K562 (cell line): ENCODE measurements around the gene FAM167B. TPM values are rescaled to one million over a fixed set of nuclear protein-coding genes. Genes with fewer than 3 reads are reported as not detected.

Experiments
- ATAC-seq: fragments of 200-7000 bp; cut with Tn5 transposase; 3 replicates; pipeline ENCODE4 v1.9.1; 2020; ENCODE audit warnings: moderate library complexity
- BruUV-seq: library from RNA; stranded (reverse); fragments of 400-500 nt; replicated peaks from 2 replicates; lab custom pipeline; 2021; lab: Mats Ljungman, UMichigan
- CTCF ChIA-PET: fragments of 300-600 bp; formaldehyde crosslinking; extraction: SDS; loops from one replicate; lab custom pipeline; 2021; ENCODE audit warnings: low intra/inter-chr PET ratio; lab: Yijun Ruan, JAX
- POLR2A ChIA-PET: fragments of 300-600, 350-650 bp; sonication (Branson Sonifier 250); formaldehyde crosslinking; extraction: SDS; loops from one replicate; lab custom pipeline; 2021; ENCODE audit warnings: antibody characterized with exemption, inconsistent platforms; lab: Yijun Ruan, JAX
- DNase-seq, 4 experiments: peaks; one replicate each; pipeline versions ENCODE4 v3.0.0 to v3.0.0-alpha.2; 2011 to 2018; ENCODE audit warnings: low spot score in 3 of 4, mixed read lengths in 3 of 4; ENCODE audit errors: extremely low read depth in 1 of 4
- FAIRE-seq: peaks from 2 replicates; lab custom pipeline; 2011; peaks lifted over from hg19 to GRCh38; lab: Jason Lieb, UNC
- H2AFZ ChIP-seq: 2 replicates; pipeline ENCODE4 v1.6.0; 2011; ENCODE audit warnings: low read depth, low read length, control low read depth, inconsistent platforms
- H3K27ac ChIP-seq: fragments of 200-600 bp; 3 replicates; pipeline ENCODE4 v1.8.0; 2011; ENCODE audit warnings: low read depth, mild to moderate bottlenecking, control low read depth, inconsistent platforms, low read length, moderate library complexity, mixed read lengths; ENCODE audit errors: extremely low read depth
- H3K27me3 ChIP-seq, 2 experiments: fragments of 300-600 bp in 1 of 2; 2 replicates in 1 of 2; 3 replicates in 1 of 2; pipeline versions ENCODE4 v1.6.0 to v1.8.0; 2011; ENCODE audit warnings: inconsistent platforms in 2 of 2, low read length in 2 of 2, mild to moderate bottlenecking in 1 of 2, mixed read lengths in 1 of 2, moderate library complexity in 1 of 2; ENCODE audit not compliant: control insufficient read depth in 2 of 2, insufficient read depth in 2 of 2
- H3K36me3 ChIP-seq: fragments of 300-600 bp; 3 replicates; pipeline ENCODE4 v1.8.0; 2011; ENCODE audit warnings: mild to moderate bottlenecking, low read length, inconsistent platforms; ENCODE audit not compliant: control insufficient read depth, insufficient read depth
- H3K4me1 ChIP-seq, 2 experiments: fragments of 200-600 bp in 1 of 2; replicated peaks in 1 of 2; 2 replicates in 1 of 2; 3 replicates in 1 of 2; pipeline versions ENCODE4 v1.5.1 to v1.8.0; 2011; ENCODE audit warnings: inconsistent platforms in 2 of 2, low read length in 2 of 2, mild to moderate bottlenecking in 1 of 2, mixed read lengths in 1 of 2, moderate library complexity in 1 of 2; ENCODE audit not compliant: control insufficient read depth in 2 of 2, insufficient read depth in 2 of 2
- H3K4me2 ChIP-seq: 2 replicates; pipeline ENCODE4 v1.6.1; 2011; ENCODE audit warnings: low read length, control low read depth, inconsistent platforms, mixed read lengths; ENCODE audit not compliant: insufficient read depth
- H3K4me3 ChIP-seq: fragments of 200-600 bp; sonication (generic), shearing (Covaris generic); 2 replicates; pipeline ENCODE4 v1.5.1; 2016; ENCODE audit warnings: control low read depth, inconsistent platforms
- H3K79me2 ChIP-seq: fragments of 200-600 bp; 3 replicates; pipeline ENCODE4 v1.8.0; 2011; ENCODE audit warnings: low read length, inconsistent platforms; ENCODE audit not compliant: control insufficient read depth, insufficient read depth
- H3K9ac ChIP-seq, 2 experiments: 2 replicates each; pipeline versions ENCODE4 v1.6.0 to v1.6.1; 2011; ENCODE audit warnings: low read depth in 2 of 2, low read length in 2 of 2, control low read depth in 1 of 2, inconsistent platforms in 1 of 2, mild to moderate bottlenecking in 1 of 2, mixed read lengths in 1 of 2; ENCODE audit not compliant: insufficient read depth in 1 of 2
- H3K9me1 ChIP-seq: one replicate; pipeline ENCODE4 v1.6.0; 2011; ENCODE audit warnings: inconsistent platforms, mild to moderate bottlenecking, low read length, moderate library complexity; ENCODE audit not compliant: control insufficient read depth, insufficient read depth
- H3K9me3 ChIP-seq: replicated peaks from 2 replicates; pipeline ENCODE4 v1.5.1; 2011; ENCODE audit warnings: low read depth, low read length, inconsistent platforms; ENCODE audit not compliant: control insufficient read depth, insufficient read depth
- H4K20me1 ChIP-seq: replicated peaks from 2 replicates; pipeline ENCODE4 v1.6.1; 2011; ENCODE audit warnings: low read length, inconsistent platforms, mixed read lengths; ENCODE audit not compliant: control insufficient read depth, insufficient read depth
- POLR2G ChIP-seq: fragments of 200-400 bp; formaldehyde crosslinking; IDR thresholded peaks from 2 replicates; pipeline ENCODE4 v1.6.1; 2017; ENCODE audit warnings: low read depth, mild to moderate bottlenecking, antibody characterized with exemption, low read length, moderate library complexity
- RBFOX2 ChIP-seq: fragments of 200-400 bp; formaldehyde crosslinking; IDR thresholded peaks from 2 replicates; pipeline ENCODE4 v1.6.1; 2017; ENCODE audit warnings: low read depth, mild to moderate bottlenecking, low read length, moderate library complexity
- ZNF76 ChIP-seq: fragments of 250-450 bp; sonication (Bioruptor Pico); IDR thresholded peaks from 2 replicates; pipeline ENCODE4 v1.4.0; 2020; ENCODE audit warnings: mild to moderate bottlenecking, moderate library complexity, borderline replicate concordance
- WGBS: fragments of 100-300 bp; shearing (Covaris generic); methylation state at CpG from one replicate; pipeline ENCODE4 v1.1.6; 2016; ENCODE audit warnings: low coverage, mixed read lengths; ENCODE audit not compliant: insufficient coverage; ENCODE audit errors: missing lambda C conversion rate; 5-methylcytosine and 5-hydroxymethylcytosine counted together
- in situ Hi-C: fragments of 300-500 bp; cut with MboI; formaldehyde crosslinking; loops from 4 replicates; pipeline ENCODE4 v1.15.0; 2018; ENCODE audit warnings: inconsistent platforms, mixed read lengths
- intact Hi-C: fragments of 100-400 bp; cut with micrococcal nuclease; formaldehyde crosslinking; loops from 2 replicates; pipeline ENCODE4 v1.14.2; 2022
- polyA plus RNA-seq, 8 experiments: library from polyadenylated mRNA; depleted of rRNA in 4 of 8; stranded (reverse) in 5 of 8; unstranded in 3 of 8; fragments of >200 nt; fragmentation: Nextera tagmentation in 2 of 8; fragmentation: Illumina TruSeq in 1 of 8; extraction: Ambion mirVana in 2 of 8; extraction: Trizol in 1 of 8; gene quantifications; 2 replicates each; pipeline versions ENCODE4 v1.2.1 to v1.2.3, GENCODE V29; 2011 to 2014; ENCODE audit warnings: inconsistent platforms in 1 of 8, missing spikeins in 1 of 8
- total RNA-seq, 7 experiments: library from RNA; depleted of rRNA in 6 of 7; stranded (reverse); fragments of >200 nt in 6 of 7; fragmentation: Illumina TruSeq in 2 of 7; extraction: Trizol in 2 of 7; gene quantifications; 2 replicates each; pipeline versions ENCODE4 v1.2.1 to v1.2.3, GENCODE V29; 2011 to 2021; ENCODE audit warnings: low replicate concordance in 1 of 7

Gene FAM167B
- total and polyA plus RNA-seq, 9 of the 15 experiments (the other 6 are each of a cell fraction or from before 2014, with no cell fraction given), result not detected

GRCh38 chr1:32197837-32198236 is 49.2 kb upstream of the FAM167B start:
- POLR2A ChIA-PET, result interaction anchor here (0.7 to 10.8 kb wide), 11 partner anchors 11 to 138 kb away, joined by 3 to 201 read pairs (median 4); partner anchors contain the start of genes DCDC2B, IQCC, KPNA6 and MARCKSL1
- peaks cover 57% of the 10 kb centered on the region for H3K36me3 ChIP-seq
- H3K27ac ChIP-seq, result no peak overlapping the region; the same call in 2 of the 3 replicates
- 60% methylated on average over 6 of the region's 6 CpGs for WGBS
- in situ Hi-C loops (no loop called here), intact Hi-C loops (no loop called here)
- ATAC-seq (no peak), FAIRE-seq (no peak), DNase-seq (no peak)
- H3K79me2 ChIP-seq, result peaks cover 13% of the 10 kb centered on the region; the same call in 2 of the 3 replicates
- no peak overlapping the region for H3K4me2 ChIP-seq
- TF ChIP-seq RBFOX2 (peak; percentile 59), ZNF76 (CRISPR knock-in tag) (no peak), POLR2G (peak; percentile 75)
- no peaks in the 10 kb centered on the region for H3K9me3 ChIP-seq
- H3K4me3 ChIP-seq, result no peak overlapping the region
- no peaks in the 10 kb centered on the region for H3K27me3 ChIP-seq
- peaks cover 3% of the 10 kb centered on the region for H3K9me1 ChIP-seq
- peak overlapping the region in 1 of 2 experiments; percentile 77; a peak in 1 of 4 replicates for H3K9ac ChIP-seq
- H3K4me1 ChIP-seq, result peaks cover 16 to 39% of the 10 kb centered on the region in 2 experiments
- no peaks in the 10 kb centered on the region; the same call in none of the 2 replicates for H4K20me1 ChIP-seq
- BruUV-seq, result no TSS peak
- H2AFZ ChIP-seq, result no peak overlapping the region
- CTCF ChIA-PET, result no interaction called here
